Colonic mucosa (tissue), 4 donors: ENCODE data around the gene MYO1H. TPM values are rescaled to one million over a fixed set of nuclear protein-coding genes. Genes with fewer than 3 reads are reported as not detected.

Experiments
- DNase-seq: peaks from one replicate; pipeline ENCODE4 v3.0.0-alpha.2; 2020
- H3K27ac ChIP-seq: fragments of 200-600 bp; one replicate; pipeline ENCODE4 v1.8.0; 2021
- H3K27me3 ChIP-seq: fragments of 200-600 bp; one replicate; pipeline ENCODE4 v1.8.0; 2021
- H3K36me3 ChIP-seq: fragments of 200-600 bp; one replicate; pipeline ENCODE4 v1.8.0; 2021
- H3K4me1 ChIP-seq: fragments of 200-600 bp; one replicate; pipeline ENCODE4 v1.8.0; 2021; ENCODE audit warnings: mild to moderate bottlenecking
- H3K4me3 ChIP-seq: fragments of 200-600 bp; one replicate; pipeline ENCODE4 v1.8.0; 2021
- H3K9ac ChIP-seq, 2 donors: one replicate each; pipeline ENCODE4 v1.7.0; 2013; ENCODE audit warnings: control low read depth in 2 of 2, low read depth in 2 of 2, low read length in 2 of 2
- H3K9me3 ChIP-seq: fragments of 200-600 bp; one replicate; pipeline ENCODE4 v1.8.0; 2021
- CTCF ChIP-seq: fragments of 200-600 bp; IDR thresholded peaks from one replicate; pipeline ENCODE4 v1.8.0; 2022; ENCODE audit warnings: antibody characterized with exemption, mild to moderate bottlenecking
- intact Hi-C: fragments of 100-400 bp; cut with DNase I; formaldehyde crosslinking; loops from one replicate; pipeline ENCODE4 v1.14.1; 2022
- total RNA-seq, 2 donors: library from RNA; stranded (reverse); fragmentation: NEBNext Ultra II Directional in 1 of 2; extraction: Animal tissue kit (Norgen Biotek cat#: 25700) in 1 of 2; gene quantifications; one replicate each; pipeline ENCODE4 v1.2.1, GENCODE V29; 2021
- donor health status: healthy.
- donor health status: DM: no; HTN: no; CAD: no.
- donor health status: DM: no; HTN: no; CAD: no.

Gene MYO1H
- under 1 TPM in 1 of 2 donors, not detected in 1; 0.21 TPM for total RNA-seq

GRCh38 chr12:109347589-109347988 lies at the start of gene MYO1H:
Gene MYO1H (plus strand): TSS chr12:109347900. CDS start chr12:109347961, 61 bp downstream.
- intact Hi-C loops = no loop called here
- no peaks in the 10 kb centered on the region for H3K4me1 ChIP-seq
- no peaks in the 10 kb centered on the region for H3K27me3 ChIP-seq
- no peak within 1 kb of the TSS for H3K9ac ChIP-seq
- no peak for DNase-seq
- no peaks in the 10 kb centered on the region for H3K9me3 ChIP-seq
- H3K36me3 ChIP-seq = no peaks in the 10 kb centered on the region
- H3K4me3 ChIP-seq = no peak within 1 kb of the TSS
- no peak within 1 kb of the TSS for H3K27ac ChIP-seq
- no peak for TF ChIP-seq CTCF

- Histone ChIP-seq H3K4me1 (no peaks in the 10 kb centered on the region), H3K36me3 (no peaks in the 10 kb centered on the region), H3K27ac (no peak overlapping the region), H3K4me3 (no peak overlapping the region), H3K9ac (no peak overlapping the region), H3K27me3 (no peaks in the 10 kb centered on the region), H3K9me3 (no peaks in the 10 kb centered on the region)
- TF ChIP-seq CTCF = no peak
- no peak for DNase-seq
- intact Hi-C loops = no loop called here
These were observed 47.9 kb upstream of the MYO1H start for GRCh38 chr12:109299849-109300248.

GRCh38 chr12:109301643-109302168 lies 46.0 kb upstream of the MYO1H start:
- H3K4me3 ChIP-seq = no peak overlapping the region
- TF ChIP-seq CTCF = no peak
- no peak overlapping the region for H3K9ac ChIP-seq
- DNase-seq = no peak
- intact Hi-C loops = no loop called here
- no peaks in the 10 kb centered on the region for H3K9me3 ChIP-seq
- H3K27me3 ChIP-seq = peaks cover 6% of the 10 kb centered on the region
- H3K4me1 ChIP-seq = no peaks in the 10 kb centered on the region
- H3K36me3 ChIP-seq = no peaks in the 10 kb centered on the region
- H3K27ac ChIP-seq = no peak overlapping the region

GRCh38 chr12:109302358-109302757 lies 45.3 kb upstream of the MYO1H start:
- DNase-seq = no peak
- H3K27me3 ChIP-seq = peaks cover 12% of the 10 kb centered on the region
- no peak for TF ChIP-seq CTCF

GRCh38 chr12:109302770-109303169 lies 44.9 kb upstream of the MYO1H start:
- no peak for DNase-seq
- intact Hi-C loops = no loop called here

More at GRCh38 chr12:109302358-109302757, 45.3 kb upstream of the MYO1H start:
- intact Hi-C loops = no loop called here
- Histone ChIP-seq H3K36me3 (no peaks in the 10 kb centered on the region), H3K27ac (no peak overlapping the region), H3K4me1 (no peaks in the 10 kb centered on the region), H3K9ac (no peak overlapping the region), H3K4me3 (no peak overlapping the region), H3K9me3 (no peaks in the 10 kb centered on the region)

More at GRCh38 chr12:109302770-109303169, 44.9 kb upstream of the MYO1H start:
- no peak for TF ChIP-seq CTCF
- H3K4me3 ChIP-seq = no peak overlapping the region
- no peaks in the 10 kb centered on the region for H3K9me3 ChIP-seq
- peaks cover 17% of the 10 kb centered on the region for H3K27me3 ChIP-seq
- no peak overlapping the region for H3K27ac ChIP-seq
- H3K4me1 ChIP-seq = no peaks in the 10 kb centered on the region
- no peak overlapping the region for H3K9ac ChIP-seq
- H3K36me3 ChIP-seq = no peaks in the 10 kb centered on the region
